ENCODE measurements around the gene SLC22A5.

SLC22A5 gene

GRCh38 chr5:132358775-132359174, 10.7 kb upstream of the SLC22A5 start:
- no peak overlapping the region for H3K4me2 ChIP-seq (ENCODE audit: insufficient read depth, low read length)
- no peak overlapping the region for H3K9ac ChIP-seq (ENCODE audit: low read depth, low read length)
- H3K4me1 ChIP-seq (ENCODE audit: insufficient read depth, low read length), result no peaks in the 10 kb centered on the region
- ATAC-seq (ENCODE audit: insufficient read depth, low read depth) (no peak), DNase-seq (no peak)
- no peak overlapping the region for H3K4me3 ChIP-seq (ENCODE audit: low read depth in 1 of 2, low read length in 2 of 2)
- H3K9me3 ChIP-seq (ENCODE audit: insufficient read depth, low read length, severe bottlenecking), result no peaks in the 10 kb centered on the region
- peaks cover 6% of the 10 kb centered on the region for H3K27me3 ChIP-seq (ENCODE audit: insufficient read depth, low read length, poor library complexity)
- no peaks in the 10 kb centered on the region for H3K79me2 ChIP-seq (ENCODE audit: insufficient read depth, low read length)
- TF ChIP-seq CTCF (IDR thresholded peaks at IDR 0.05; ENCODE audit: borderline replicate concordance, extremely low read depth, low read length, poor library complexity, severe bottlenecking), result no peak
- H3K27ac ChIP-seq (ENCODE audit: low read length), result no peak overlapping the region
- no peaks in the 10 kb centered on the region for H3K36me3 ChIP-seq (ENCODE audit: insufficient read depth, low read length)
- no peak overlapping the region for H2AFZ ChIP-seq (ENCODE audit: low read depth, low read length)
- H4K20me1 ChIP-seq (ENCODE audit: insufficient read depth, low read length), result no peaks in the 10 kb centered on the region

GRCh38 chr5:132362086-132362485, 7.4 kb upstream of the SLC22A5 start:
- H2AFZ ChIP-seq (ENCODE audit: low read depth, low read length), result no peak overlapping the region
- no peak overlapping the region for H3K9ac ChIP-seq (ENCODE audit: low read depth, low read length)
- no peak for DNase-seq

GRCh38 chr5:132363431-132364112, 5.9 kb upstream of the SLC22A5 start:
- no peak for DNase-seq
- Histone ChIP-seq H3K4me2 (ENCODE audit: insufficient read depth, low read length) (no peak overlapping the region), H4K20me1 (ENCODE audit: insufficient read depth, low read length) (no peaks in the 10 kb centered on the region), H3K79me2 (ENCODE audit: insufficient read depth, low read length) (no peaks in the 10 kb centered on the region), H3K36me3 (ENCODE audit: insufficient read depth, low read length) (no peaks in the 10 kb centered on the region), H3K4me1 (ENCODE audit: insufficient read depth, low read length) (no peaks in the 10 kb centered on the region), H2AFZ (ENCODE audit: low read depth, low read length) (no peak overlapping the region), H3K27me3 (ENCODE audit: insufficient read depth, low read length, poor library complexity) (peaks cover 3% of the 10 kb centered on the region), H3K9ac (ENCODE audit: low read depth, low read length) (no peak overlapping the region), H3K4me3 (ENCODE audit: low read depth in 1 of 2, low read length in 2 of 2) (no peak overlapping the region), H3K27ac (ENCODE audit: low read length) (no peak overlapping the region), H3K9me3 (ENCODE audit: insufficient read depth, low read length, severe bottlenecking) (no peaks in the 10 kb centered on the region)
- TF ChIP-seq CTCF (IDR thresholded peaks at IDR 0.05; ENCODE audit: borderline replicate concordance, extremely low read depth, low read length, poor library complexity, severe bottlenecking) (no peak), EZH2 (IDR thresholded peaks at IDR 0.05; ENCODE audit: borderline replicate concordance, low read depth, low read length, severe bottlenecking) (no peak)
- no peak for ATAC-seq (ENCODE audit: insufficient read depth, low read depth)

More at GRCh38 chr5:132362086-132362485, 7.4 kb upstream of the SLC22A5 start:
- no peaks in the 10 kb centered on the region for H3K79me2 ChIP-seq (ENCODE audit: insufficient read depth, low read length)
- H4K20me1 ChIP-seq (ENCODE audit: insufficient read depth, low read length), result no peaks in the 10 kb centered on the region
- no peak overlapping the region for H3K4me2 ChIP-seq (ENCODE audit: insufficient read depth, low read length)
- H3K36me3 ChIP-seq (ENCODE audit: insufficient read depth, low read length), result no peaks in the 10 kb centered on the region
- H3K4me3 ChIP-seq (ENCODE audit: low read depth in 1 of 2, low read length in 2 of 2), result no peak overlapping the region
- no peak for TF ChIP-seq EZH2 (IDR thresholded peaks at IDR 0.05; ENCODE audit: borderline replicate concordance, low read depth, low read length, severe bottlenecking)
- TF ChIP-seq CTCF (IDR thresholded peaks at IDR 0.05; ENCODE audit: borderline replicate concordance, extremely low read depth, low read length, poor library complexity, severe bottlenecking), result no peak
- no peak for ATAC-seq (ENCODE audit: insufficient read depth, low read depth)
- no peak overlapping the region for H3K27ac ChIP-seq (ENCODE audit: low read length)
- peaks cover 5% of the 10 kb centered on the region for H3K27me3 ChIP-seq (ENCODE audit: insufficient read depth, low read length, poor library complexity)
- H3K4me1 ChIP-seq (ENCODE audit: insufficient read depth, low read length), result no peaks in the 10 kb centered on the region
- H3K9me3 ChIP-seq (ENCODE audit: insufficient read depth, low read length, severe bottlenecking), result no peaks in the 10 kb centered on the region
